ENCODE measurements around the gene MTURN.

MTURN gene

DNA sequence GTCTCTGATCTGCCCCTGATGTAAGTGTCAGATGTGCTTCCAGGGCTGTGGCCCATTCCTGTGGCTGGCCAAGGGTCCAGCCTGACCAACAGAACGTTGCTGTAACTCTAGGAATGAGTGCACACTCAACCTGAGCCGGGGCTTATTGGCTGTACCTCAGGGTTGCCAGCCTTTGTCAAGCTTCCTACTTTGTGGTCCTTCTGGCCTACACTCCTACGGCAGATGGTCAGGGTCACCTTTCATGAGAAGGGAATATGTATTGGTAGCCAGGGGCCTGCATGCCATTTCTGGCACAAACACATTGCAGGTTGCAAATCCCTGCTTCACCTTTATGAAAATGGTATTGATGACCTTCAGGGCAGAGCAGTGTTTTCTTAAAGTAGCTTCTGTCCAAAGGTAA is 64.5 kb downstream of the MTURN start:
- Histone ChIP-seq H3K9me3 (ENCODE audit: control insufficient read depth in 5 of 5, low read length in 5 of 5) (peaks cover 4 to 15% (median 6%) of the 10 kb centered on the region in 5 donors), H3K27me3 (ENCODE audit: control insufficient read depth in 5 of 5, insufficient read depth in 4 of 5, low read length in 5 of 5) (no peaks in the 10 kb centered on the region), H3K9ac (ENCODE audit: low read length in 5 of 5) (no peak overlapping the region), H3K36me3 (ENCODE audit: control insufficient read depth in 5 of 5, insufficient read depth in 5 of 5, low read length in 5 of 5) (peaks cover 0 to 17% (median 3%) of the 10 kb centered on the region in 5 donors), H3K4me1 (ENCODE audit: control insufficient read depth in 5 of 5, insufficient read depth in 5 of 5, low read length in 5 of 5) (peaks cover 0 to 18% (median 7%) of the 10 kb centered on the region in 5 donors), H3K4me3 (ENCODE audit: low read depth in 1 of 5, low read length in 5 of 5) (no peak overlapping the region), H3K27ac (ENCODE audit: low read depth, low read length) (no peak overlapping the region)

DNA sequence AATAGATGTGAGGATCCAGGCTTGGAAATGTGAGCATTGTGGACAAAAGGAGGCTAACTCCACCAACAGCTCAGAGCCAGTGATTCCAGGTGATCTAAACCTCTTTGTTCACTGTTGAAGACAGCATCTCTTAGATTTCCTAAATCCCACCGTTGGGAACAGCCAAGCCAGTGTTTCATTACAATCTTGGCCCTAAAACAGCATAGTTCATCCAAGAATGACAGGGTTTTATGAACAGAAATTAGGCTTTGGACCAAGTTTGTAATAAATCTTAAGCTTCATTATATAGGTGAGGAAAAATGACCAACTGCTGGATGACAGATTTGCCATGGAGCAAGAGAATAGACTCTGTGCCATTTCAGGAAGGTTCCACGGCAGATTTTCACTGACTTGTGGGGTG is 65.8 kb downstream of the MTURN start:
- peaks cover 0 to 6% (median 0%) of the 10 kb centered on the region in 5 donors for H3K36me3 ChIP-seq (ENCODE audit: control insufficient read depth in 5 of 5, insufficient read depth in 5 of 5, low read length in 5 of 5)
- no peak overlapping the region for H3K9ac ChIP-seq (ENCODE audit: low read length in 5 of 5)
- peaks cover 0 to 18% (median 7%) of the 10 kb centered on the region in 5 donors for H3K4me1 ChIP-seq (ENCODE audit: control insufficient read depth in 5 of 5, insufficient read depth in 5 of 5, low read length in 5 of 5)
- no peak overlapping the region for H3K4me3 ChIP-seq (ENCODE audit: low read depth in 1 of 5, low read length in 5 of 5)
- no peak overlapping the region for H3K27ac ChIP-seq (ENCODE audit: low read depth, low read length)
- H3K27me3 ChIP-seq (ENCODE audit: control insufficient read depth in 5 of 5, insufficient read depth in 4 of 5, low read length in 5 of 5), result no peaks in the 10 kb centered on the region
- H3K9me3 ChIP-seq (ENCODE audit: control insufficient read depth in 5 of 5, low read length in 5 of 5), result peaks cover under 1 to 9% (median 6%) of the 10 kb centered on the region in 5 donors

DNA sequence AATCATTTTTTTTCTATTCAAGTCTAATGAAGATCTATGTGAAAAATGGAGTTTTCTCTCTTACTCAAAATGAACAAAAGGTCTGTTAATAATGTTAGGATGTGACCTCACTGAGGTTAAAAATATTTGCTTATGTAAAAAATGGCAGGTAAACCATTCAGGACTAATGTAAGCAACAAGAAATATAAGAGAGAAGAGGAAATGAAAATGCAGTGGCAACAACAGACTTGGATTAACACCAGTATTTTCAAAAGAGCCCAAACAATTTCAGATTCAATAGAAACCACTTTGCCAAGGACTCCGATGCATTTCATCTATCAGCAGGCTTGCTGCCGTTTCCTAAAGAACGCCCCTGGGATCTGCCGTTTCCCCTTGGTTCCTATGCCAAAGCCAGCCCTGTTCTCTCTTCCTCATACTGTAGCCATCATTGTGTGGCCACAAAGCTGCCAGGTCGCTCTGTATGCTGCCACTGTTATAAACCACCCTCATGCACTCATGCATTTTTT is 66.4 kb downstream of the MTURN start:
- H3K9ac ChIP-seq (ENCODE audit: low read length in 5 of 5), result no peak overlapping the region
- H3K9me3 ChIP-seq (ENCODE audit: control insufficient read depth in 5 of 5, low read length in 5 of 5), result peaks cover 0 to 5% (median 2%) of the 10 kb centered on the region in 5 donors
- no peak overlapping the region for H3K27ac ChIP-seq (ENCODE audit: low read depth, low read length)
- peaks cover 0 to 4% (median 0%) of the 10 kb centered on the region in 5 donors for H3K36me3 ChIP-seq (ENCODE audit: control insufficient read depth in 5 of 5, insufficient read depth in 5 of 5, low read length in 5 of 5)
- H3K27me3 ChIP-seq (ENCODE audit: control insufficient read depth in 5 of 5, insufficient read depth in 4 of 5, low read length in 5 of 5), result no peaks in the 10 kb centered on the region
- H3K4me3 ChIP-seq (ENCODE audit: low read depth in 1 of 5, low read length in 5 of 5), result no peak overlapping the region
- peaks cover 0 to 19% (median 7%) of the 10 kb centered on the region in 5 donors for H3K4me1 ChIP-seq (ENCODE audit: control insufficient read depth in 5 of 5, insufficient read depth in 5 of 5, low read length in 5 of 5)

DNA sequence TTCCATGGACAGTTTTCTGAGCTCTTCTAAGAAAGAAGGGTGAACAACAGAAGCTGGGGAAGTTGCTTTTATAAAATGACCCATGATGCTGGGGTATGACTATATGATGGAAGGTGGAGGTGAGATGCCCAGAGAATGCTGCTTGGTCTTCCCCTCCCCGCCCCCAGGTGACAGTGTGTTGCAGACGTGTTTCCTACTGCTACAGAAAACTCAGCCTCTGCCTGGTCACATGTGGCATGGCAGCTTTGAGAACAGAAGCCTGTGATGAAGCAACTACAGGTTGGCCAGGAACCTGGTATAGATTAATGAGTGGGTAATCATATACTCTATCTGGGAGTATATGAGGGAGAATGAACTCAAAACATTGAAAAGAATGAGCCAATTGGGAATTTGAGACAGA is 67.1 kb downstream of the MTURN start:
- Histone ChIP-seq H3K36me3 (ENCODE audit: control insufficient read depth in 5 of 5, insufficient read depth in 5 of 5, low read length in 5 of 5) (peaks cover 0 to 4% (median 0%) of the 10 kb centered on the region in 5 donors), H3K9me3 (ENCODE audit: control insufficient read depth in 5 of 5, low read length in 5 of 5) (no peaks in the 10 kb centered on the region), H3K27me3 (ENCODE audit: control insufficient read depth in 5 of 5, insufficient read depth in 4 of 5, low read length in 5 of 5) (no peaks in the 10 kb centered on the region), H3K9ac (ENCODE audit: low read length in 5 of 5) (no peak overlapping the region), H3K27ac (ENCODE audit: low read depth, low read length) (no peak overlapping the region), H3K4me1 (ENCODE audit: control insufficient read depth in 5 of 5, insufficient read depth in 5 of 5, low read length in 5 of 5) (peaks cover 0 to 20% (median 7%) of the 10 kb centered on the region in 5 donors), H3K4me3 (ENCODE audit: low read depth in 1 of 5, low read length in 5 of 5) (no peak overlapping the region)

DNA sequence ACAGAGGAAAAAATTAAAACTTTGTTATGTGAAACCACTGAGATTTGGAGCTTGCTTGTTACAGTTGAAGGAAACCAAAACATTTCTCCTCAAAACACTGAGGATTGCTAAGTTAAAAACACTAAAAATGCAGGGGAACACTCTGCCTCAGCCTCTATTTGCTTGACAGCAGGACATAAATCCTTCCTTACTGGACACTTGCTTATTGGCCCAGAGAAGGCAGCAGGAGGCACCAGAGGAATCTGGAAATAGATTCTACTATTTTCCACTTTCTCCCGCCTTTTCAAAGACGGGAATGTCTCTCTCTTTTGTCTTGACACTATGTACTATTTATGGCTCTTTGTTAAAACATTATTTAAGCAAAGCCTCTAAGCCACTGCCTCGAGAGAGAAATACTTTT is 67.9 kb downstream of the MTURN start:
- no peak overlapping the region for H3K9ac ChIP-seq (ENCODE audit: low read length in 5 of 5)
- H3K9me3 ChIP-seq (ENCODE audit: control insufficient read depth in 5 of 5, low read length in 5 of 5), result no peaks in the 10 kb centered on the region
- H3K27me3 ChIP-seq (ENCODE audit: control insufficient read depth in 5 of 5, insufficient read depth in 4 of 5, low read length in 5 of 5), result no peaks in the 10 kb centered on the region
- H3K4me3 ChIP-seq (ENCODE audit: low read depth in 1 of 5, low read length in 5 of 5), result no peak overlapping the region
- no peak overlapping the region for H3K27ac ChIP-seq (ENCODE audit: low read depth, low read length)
- peaks cover 0 to 4% (median 0%) of the 10 kb centered on the region in 5 donors for H3K36me3 ChIP-seq (ENCODE audit: control insufficient read depth in 5 of 5, insufficient read depth in 5 of 5, low read length in 5 of 5)
- peaks cover 0 to 20% (median 7%) of the 10 kb centered on the region in 5 donors for H3K4me1 ChIP-seq (ENCODE audit: control insufficient read depth in 5 of 5, insufficient read depth in 5 of 5, low read length in 5 of 5)

DNA sequence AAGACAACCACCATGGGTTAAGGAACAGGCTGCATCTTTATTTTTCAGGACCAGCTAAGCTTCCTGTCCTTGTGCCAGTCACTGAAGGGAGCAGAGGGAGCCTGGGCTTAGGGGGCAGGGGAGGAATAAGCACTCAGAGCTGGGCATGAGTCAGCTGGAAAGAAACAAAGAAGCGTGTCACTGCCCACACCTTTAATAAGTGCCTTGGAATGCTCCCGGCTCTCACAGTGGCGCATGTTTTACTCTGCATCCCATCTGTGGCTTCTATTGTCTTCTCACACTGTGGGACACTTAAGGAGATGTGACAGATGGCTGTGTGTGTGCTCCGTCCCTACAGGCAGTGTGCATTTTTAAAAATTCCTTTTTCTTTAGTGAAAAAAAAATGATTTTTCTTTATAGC is 71.7 kb downstream of the MTURN start:
- Histone ChIP-seq H3K27ac (ENCODE audit: low read depth, low read length) (no peak overlapping the region), H3K27me3 (ENCODE audit: control insufficient read depth in 5 of 5, insufficient read depth in 4 of 5, low read length in 5 of 5) (no peaks in the 10 kb centered on the region), H3K4me1 (ENCODE audit: control insufficient read depth in 5 of 5, insufficient read depth in 5 of 5, low read length in 5 of 5) (peaks cover 0 to 5% (median 1%) of the 10 kb centered on the region in 5 donors), H3K9me3 (ENCODE audit: control insufficient read depth in 5 of 5, low read length in 5 of 5) (no peaks in the 10 kb centered on the region), H3K4me3 (ENCODE audit: low read depth in 1 of 5, low read length in 5 of 5) (no peak overlapping the region), H3K9ac (ENCODE audit: low read length in 5 of 5) (no peak overlapping the region), H3K36me3 (ENCODE audit: control insufficient read depth in 5 of 5, insufficient read depth in 5 of 5, low read length in 5 of 5) (peaks cover 0 to 5% (median 0%) of the 10 kb centered on the region in 5 donors)

DNA sequence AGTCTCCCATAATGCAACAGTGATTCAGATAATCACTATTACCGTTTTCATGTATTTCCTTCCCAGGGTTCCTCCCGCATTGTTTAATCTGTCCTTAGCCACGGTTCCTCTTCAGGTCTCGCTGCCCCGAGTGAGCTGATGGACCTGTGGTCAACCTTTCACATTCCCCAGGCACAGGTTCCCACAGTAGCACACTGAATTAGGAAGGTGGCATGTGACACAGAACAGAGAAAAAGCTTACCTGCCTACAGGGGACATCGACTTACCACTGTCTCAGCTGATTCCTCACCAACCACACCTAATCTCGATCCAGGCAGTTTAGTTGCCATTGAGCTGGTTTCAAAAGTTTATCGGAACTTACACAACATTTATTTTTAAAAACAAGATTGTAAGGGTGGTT is 72.2 kb downstream of the MTURN start:
- Histone ChIP-seq H3K9me3 (ENCODE audit: control insufficient read depth in 5 of 5, low read length in 5 of 5) (no peaks in the 10 kb centered on the region), H3K4me1 (ENCODE audit: control insufficient read depth in 5 of 5, insufficient read depth in 5 of 5, low read length in 5 of 5) (peaks cover 0 to 2% (median 0%) of the 10 kb centered on the region in 5 donors), H3K4me3 (ENCODE audit: low read depth in 1 of 5, low read length in 5 of 5) (no peak overlapping the region), H3K27ac (ENCODE audit: low read depth, low read length) (no peak overlapping the region), H3K27me3 (ENCODE audit: control insufficient read depth in 5 of 5, insufficient read depth in 4 of 5, low read length in 5 of 5) (no peaks in the 10 kb centered on the region), H3K36me3 (ENCODE audit: control insufficient read depth in 5 of 5, insufficient read depth in 5 of 5, low read length in 5 of 5) (peaks cover 0 to 5% (median 0%) of the 10 kb centered on the region in 5 donors), H3K9ac (ENCODE audit: low read length in 5 of 5) (no peak overlapping the region)

DNA sequence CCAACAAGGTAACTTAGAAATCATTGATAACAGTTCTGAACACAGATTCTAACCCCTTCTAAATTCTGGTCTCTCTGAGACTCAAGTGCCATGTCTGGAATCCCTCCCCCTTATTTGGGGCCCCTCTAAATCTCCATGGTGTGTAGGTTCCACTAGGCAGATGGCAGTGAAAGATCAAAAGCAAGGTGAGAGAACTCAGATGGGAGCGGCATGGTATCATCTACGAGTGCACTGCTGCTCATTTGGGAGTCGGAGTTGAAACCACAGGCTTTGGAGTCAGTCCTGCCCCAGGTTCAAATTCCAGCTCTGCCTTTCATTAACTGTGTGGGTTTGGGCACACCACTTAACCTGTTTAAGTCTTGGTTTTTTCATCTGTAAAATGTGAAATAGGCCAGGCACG is 72.6 kb downstream of the MTURN start:
- H3K27ac ChIP-seq (ENCODE audit: low read depth, low read length), result no peak overlapping the region

DNA sequence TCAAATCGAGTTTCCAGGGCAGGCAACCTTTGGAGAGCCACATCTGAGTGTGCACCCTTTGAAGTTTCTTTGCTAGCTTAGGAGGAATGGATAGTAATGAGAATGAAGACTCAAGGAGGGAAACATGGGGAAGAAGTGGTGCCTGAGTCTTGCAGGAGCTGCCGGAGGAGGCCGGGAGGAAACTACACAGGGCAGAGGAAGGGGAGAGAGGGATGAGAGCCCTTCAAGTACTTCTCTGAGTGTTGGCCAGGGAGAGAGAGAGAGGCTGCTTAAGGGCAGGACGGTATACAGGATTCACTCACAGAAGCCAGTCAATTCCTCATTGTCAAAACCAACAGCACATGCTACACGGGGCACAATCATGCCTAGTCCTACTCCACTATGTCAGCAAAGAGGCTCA is 75.2 kb downstream of the MTURN start:
- Histone ChIP-seq H3K27me3 (ENCODE audit: control insufficient read depth in 5 of 5, insufficient read depth in 4 of 5, low read length in 5 of 5) (no peaks in the 10 kb centered on the region), H3K36me3 (ENCODE audit: control insufficient read depth in 5 of 5, insufficient read depth in 5 of 5, low read length in 5 of 5) (peaks cover 0 to 5% (median 0%) of the 10 kb centered on the region in 5 donors), H3K27ac (ENCODE audit: low read depth, low read length) (no peak overlapping the region), H3K4me3 (ENCODE audit: low read depth in 1 of 5, low read length in 5 of 5) (no peak overlapping the region), H3K9ac (ENCODE audit: low read length in 5 of 5) (no peak overlapping the region), H3K4me1 (ENCODE audit: control insufficient read depth in 5 of 5, insufficient read depth in 5 of 5, low read length in 5 of 5) (peaks cover 0 to 3% (median 0%) of the 10 kb centered on the region in 5 donors), H3K9me3 (ENCODE audit: control insufficient read depth in 5 of 5, low read length in 5 of 5) (no peaks in the 10 kb centered on the region)

More for the DNA sequence above, 72.6 kb downstream of the MTURN start:
- no peak overlapping the region for H3K4me3 ChIP-seq (ENCODE audit: low read depth in 1 of 5, low read length in 5 of 5)
- peaks cover 0 to 2% (median 0%) of the 10 kb centered on the region in 5 donors for H3K4me1 ChIP-seq (ENCODE audit: control insufficient read depth in 5 of 5, insufficient read depth in 5 of 5, low read length in 5 of 5)
- peaks cover 0 to 5% (median 0%) of the 10 kb centered on the region in 5 donors for H3K36me3 ChIP-seq (ENCODE audit: control insufficient read depth in 5 of 5, insufficient read depth in 5 of 5, low read length in 5 of 5)
- H3K27me3 ChIP-seq (ENCODE audit: control insufficient read depth in 5 of 5, insufficient read depth in 4 of 5, low read length in 5 of 5), result no peaks in the 10 kb centered on the region
- no peaks in the 10 kb centered on the region for H3K9me3 ChIP-seq (ENCODE audit: control insufficient read depth in 5 of 5, low read length in 5 of 5)
- no peak overlapping the region for H3K9ac ChIP-seq (ENCODE audit: low read length in 5 of 5)

Data from subcutaneous abdominal adipose tissue (tissue), 5 donors.